Heart right ventricle (tissue), 16 donors: ENCODE data around the gene XRCC4. TPM values are rescaled to one million over a fixed set of nuclear protein-coding genes. Genes with fewer than 3 reads are reported as not detected.

Source experiments
- ATAC-seq, 8 donors: fragments of 200-7000 bp; cut with Tn5 transposase; one replicate each; pipeline ENCODE4 v1.9.1; 2020; ENCODE audit warnings: mild to moderate bottlenecking in 8 of 8, moderate library complexity in 8 of 8, moderate number of reproducible peaks in 1 of 8
- DNase-seq, 2 donors: peaks; one replicate each; pipeline ENCODE4 v3.0.0-alpha.2; 2020
- H3K27ac ChIP-seq, 10 donors: fragments of 200-600 bp; sonication (generic) in 2 of 10; one replicate each; pipeline versions ENCODE4 v1.5.0 to v1.8.0; 2020 to 2022; ENCODE audit warnings: mild to moderate bottlenecking in 3 of 10
- H3K27me3 ChIP-seq, 7 donors: fragments of 200-600 bp; one replicate each; pipeline ENCODE4 v1.8.0; 2021 to 2022; ENCODE audit warnings: mild to moderate bottlenecking in 2 of 7
- H3K36me3 ChIP-seq, 9 donors: fragments of 200-600 bp; sonication (generic) in 1 of 9; one replicate each; pipeline versions ENCODE4 v1.5.0 to v1.8.0; 2020 to 2022; ENCODE audit warnings: mild to moderate bottlenecking in 2 of 9
- H3K4me1 ChIP-seq, 9 donors: fragments of 200-600 bp; sonication (generic) in 1 of 9; one replicate each; pipeline versions ENCODE4 v1.5.0 to v1.8.0; 2020 to 2022; ENCODE audit warnings: mild to moderate bottlenecking in 4 of 9
- H3K4me3 ChIP-seq, 10 donors: fragments of 200-600 bp; sonication (generic) in 2 of 10; one replicate each; pipeline versions ENCODE4 v1.5.0 to v1.8.0; 2020 to 2022; ENCODE audit warnings: mild to moderate bottlenecking in 7 of 10, moderate library complexity in 2 of 10
- H3K9me3 ChIP-seq, 11 donors: fragments of 200-600 bp in 10 of 11; sonication (generic) in 2 of 11; one replicate each; pipeline versions ENCODE4 v1.5.0 to v1.8.0; 2013 to 2022; ENCODE audit warnings: mild to moderate bottlenecking in 2 of 11, control low read depth in 1 of 11, moderate library complexity in 1 of 11
- WGBS, 2 donors: extraction: QIAGEN DNeasy Blood & Tissue Kit; methylation state at CpG; one replicate each; pipeline ENCODE4 v1.1.7; 2013; ENCODE audit warnings: inconsistent platforms in 1 of 2; 5-methylcytosine and 5-hydroxymethylcytosine counted together
- intact Hi-C, 10 donors: fragments of 100-400 bp; cut with DNase I; formaldehyde crosslinking; loops; one replicate each; pipeline versions ENCODE4 v1.11.1 to v1.14.2; 2022
- polyA plus RNA-seq, 2 donors: library from polyadenylated mRNA; stranded (reverse); fragments of 200-250 nt; gene quantifications; one replicate each; pipeline ENCODE4 v1.2.3, GENCODE V29; 2013
- total RNA-seq, 10 donors: library from RNA; stranded (reverse); fragmentation: NEBNext Ultra II Directional in 3 of 10; extraction: Animal tissue kit (Norgen Biotek cat#: 25700) in 3 of 10; gene quantifications; one replicate each; pipeline versions ENCODE4 v1.2.1 to v1.2.4, GENCODE V29; 2021 to 2023
- TF ChIP-seq, protein P1 (sequence below), 9 donors: fragments of 200-600 bp; sonication (generic) in 2 of 9; IDR thresholded peaks; one replicate each; pipeline versions ENCODE4 v1.5.0 to v1.8.0; 2021 to 2022; ENCODE audit warnings: antibody characterized with exemption in 9 of 9, mild to moderate bottlenecking in 5 of 9, moderate library complexity in 1 of 9
- donor health status: Arrhythmogenic right ventricular cardiomyopathy.
- donor health status: ischemic (EF 13 %, LVEDD 7.1; RV severe dilation, severe dysfunction).
- donor health status: healthy with polysubstance abuse.
- donor health status: DM: no; HTN: yes; CAD: no.
- donor health status: DM: no; HTN: no; CAD: no.
- donor health status: ischemic (EF 25% LVEDD 6.9; RV normal size, moderate dysfunction).
- donor health status: ischemic (EF 25% LVEDD 5.7; RV mildly dilated, moderate dysfunction).
- donor health status: healthy.
- donor health status: DM: yes; HTN: yes; CAD: no.
- donor health status: Ischemic cardiomyopathy.
- donor health status: ischemic (EF 35%, LVEDD 5.7; RV mildly dilated, moderate dysfunction).
- donor health status: nonischemic (EF 11% LVEDD 7.7; RV severe dilation, severe dysfunction).
- donor health status: DM: yes; HTN: yes; CAD: no.
- donor health status: PGD.
- donor health status: ischemic (EF 29% LVEDD 5.4; RV normal size, mild dysfunction).
- donor health status: nonischemic (EF 23%, LVEDD 6.1; RV moderate dilation, normal function).

XRCC4 gene
- total and polyA plus RNA-seq, 12 donors = 3.6 to 14.4 (median 6.8) TPM

DNA sequence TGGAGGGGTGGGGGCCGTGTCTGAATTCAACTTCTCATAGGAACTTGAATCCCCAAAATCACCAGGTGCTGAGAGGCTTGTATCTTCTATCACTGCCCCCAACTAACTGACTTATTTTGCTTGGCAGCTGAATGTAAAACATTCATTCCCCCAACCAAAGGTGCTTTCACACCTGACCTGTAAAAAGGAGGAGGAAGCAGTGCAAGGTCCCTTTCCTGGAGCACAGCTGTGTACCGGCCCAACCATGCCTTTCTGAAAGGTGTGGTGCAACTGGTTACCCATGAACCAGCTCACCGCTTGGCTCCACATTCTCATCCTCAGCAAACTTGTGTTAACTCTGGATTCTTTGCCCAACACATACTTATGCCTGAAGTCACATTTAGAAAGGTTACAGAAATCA, 34.8 kb upstream of the XRCC4 start:
- H3K36me3 ChIP-seq = no peaks in the 10 kb centered on the region

DNA sequence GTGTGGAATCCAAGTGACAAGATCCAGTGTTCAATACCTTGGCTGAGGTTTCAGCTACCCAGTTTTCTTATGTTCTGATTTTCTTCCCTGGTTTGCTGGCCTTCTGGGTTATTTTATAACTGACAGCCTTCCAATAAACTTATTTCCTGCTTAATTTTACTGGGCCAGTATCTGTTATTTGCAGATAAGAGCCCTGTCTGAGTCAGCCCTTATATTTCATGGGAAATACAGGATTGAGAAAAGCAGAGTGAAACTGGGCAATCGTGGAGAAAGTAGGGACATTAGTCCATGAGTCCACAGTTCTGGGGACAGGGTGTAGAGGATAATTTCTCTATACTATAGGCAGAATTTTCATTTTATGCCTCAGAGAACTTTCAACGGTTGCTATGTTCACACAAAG, 32.4 kb upstream of the XRCC4 start:
- Histone ChIP-seq H3K27ac (no peak overlapping the region), H3K4me1 (no peaks in the 10 kb centered on the region), H3K9me3 (no peaks in the 10 kb centered on the region), H3K4me3 (no peak overlapping the region), H3K36me3 (peaks cover 0 to 5% (median 0%) of the 10 kb centered on the region in 9 donors), H3K27me3 (no peaks in the 10 kb centered on the region)
- 59 to 67% methylated on average over 2 of the region's 2 CpGs for WGBS, 2 donors
- TF ChIP-seq, protein P1, sequence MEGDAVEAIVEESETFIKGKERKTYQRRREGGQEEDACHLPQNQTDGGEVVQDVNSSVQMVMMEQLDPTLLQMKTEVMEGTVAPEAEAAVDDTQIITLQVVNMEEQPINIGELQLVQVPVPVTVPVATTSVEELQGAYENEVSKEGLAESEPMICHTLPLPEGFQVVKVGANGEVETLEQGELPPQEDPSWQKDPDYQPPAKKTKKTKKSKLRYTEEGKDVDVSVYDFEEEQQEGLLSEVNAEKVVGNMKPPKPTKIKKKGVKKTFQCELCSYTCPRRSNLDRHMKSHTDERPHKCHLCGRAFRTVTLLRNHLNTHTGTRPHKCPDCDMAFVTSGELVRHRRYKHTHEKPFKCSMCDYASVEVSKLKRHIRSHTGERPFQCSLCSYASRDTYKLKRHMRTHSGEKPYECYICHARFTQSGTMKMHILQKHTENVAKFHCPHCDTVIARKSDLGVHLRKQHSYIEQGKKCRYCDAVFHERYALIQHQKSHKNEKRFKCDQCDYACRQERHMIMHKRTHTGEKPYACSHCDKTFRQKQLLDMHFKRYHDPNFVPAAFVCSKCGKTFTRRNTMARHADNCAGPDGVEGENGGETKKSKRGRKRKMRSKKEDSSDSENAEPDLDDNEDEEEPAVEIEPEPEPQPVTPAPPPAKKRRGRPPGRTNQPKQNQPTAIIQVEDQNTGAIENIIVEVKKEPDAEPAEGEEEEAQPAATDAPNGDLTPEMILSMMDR (IDR thresholded peaks at IDR 0.05) = no peak
- DNase-seq (no peak), ATAC-seq (no peak)
- intact Hi-C loops = no loop called here

More for the DNA sequence above, 34.8 kb upstream of the XRCC4 start:
- Histone ChIP-seq H3K4me1 (no peaks in the 10 kb centered on the region), H3K4me3 (no peak overlapping the region), H3K27ac (no peak overlapping the region), H3K9me3 (no peaks in the 10 kb centered on the region), H3K27me3 (no peaks in the 10 kb centered on the region)
- ATAC-seq (no peak), DNase-seq (no peak)
- intact Hi-C loops = no loop called here
- TF ChIP-seq, protein P1 (IDR thresholded peaks at IDR 0.05) = no peak
- WGBS, 2 donors = 93 to 94% methylated on average over 3 of the region's 3 CpGs

DNA sequence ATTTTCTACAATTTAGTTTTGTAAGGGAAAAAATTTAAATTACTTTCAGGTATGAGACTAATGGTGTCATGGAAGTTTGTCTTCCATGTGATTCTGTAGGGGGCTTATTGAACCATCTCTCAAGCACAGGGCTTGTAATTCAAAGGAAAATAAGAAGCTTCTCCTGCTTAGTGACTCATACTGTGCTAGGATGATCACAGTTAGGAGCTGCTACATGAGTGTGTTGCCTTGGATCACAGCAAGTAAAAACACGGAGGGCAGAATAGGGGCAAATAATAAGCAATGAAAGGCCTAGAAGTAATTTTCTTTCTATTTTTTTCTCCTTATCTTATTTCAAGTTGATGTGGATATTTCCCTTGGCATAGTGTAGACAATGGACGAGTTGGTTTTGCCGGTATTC, 29.1 kb upstream of the XRCC4 start:
- 65 to 69% methylated on average over 3 of the region's 3 CpGs for WGBS, 2 donors
- Histone ChIP-seq H3K4me3 (no peak overlapping the region), H3K27me3 (no peaks in the 10 kb centered on the region), H3K27ac (peak overlapping the region in 1 of 10 donors; percentile 12), H3K4me1 (peaks cover 0 to 6% (median 0%) of the 10 kb centered on the region in 9 donors), H3K9me3 (no peaks in the 10 kb centered on the region), H3K36me3 (peaks cover 0 to 31% (median 0%) of the 10 kb centered on the region in 9 donors)
- ATAC-seq (no peak), DNase-seq (no peak)
- TF ChIP-seq, protein P1 (IDR thresholded peaks at IDR 0.05) = no peak
- intact Hi-C loops = no loop called here

DNA sequence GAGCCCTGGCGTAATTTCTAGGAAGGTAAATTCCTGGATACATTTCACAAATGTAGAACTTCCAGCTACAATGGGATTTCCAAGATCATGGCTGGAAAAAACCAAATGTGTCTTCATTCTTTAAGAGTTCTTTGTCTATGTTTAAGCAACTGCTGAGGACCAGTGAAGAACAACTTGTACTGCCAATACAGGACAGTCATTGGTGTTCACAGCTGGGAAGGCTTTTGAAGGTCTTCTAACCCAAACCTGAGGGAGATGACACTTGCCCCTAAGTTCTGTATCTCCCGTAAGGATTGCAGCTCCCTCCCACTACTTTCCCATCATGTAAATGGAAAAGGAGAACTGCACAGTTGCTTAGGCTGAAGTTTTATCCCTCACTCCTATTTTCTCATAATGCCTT, 28.5 kb upstream of the XRCC4 start:
- Histone ChIP-seq H3K36me3 (peaks cover 0 to 36% (median 0%) of the 10 kb centered on the region in 9 donors), H3K9me3 (no peaks in the 10 kb centered on the region), H3K4me3 (no peak overlapping the region), H3K4me1 (peaks cover 0 to 6% (median 0%) of the 10 kb centered on the region in 9 donors), H3K27ac (peak overlapping the region in 2 of 10 donors; percentile 12 to 25), H3K27me3 (no peaks in the 10 kb centered on the region)
- TF ChIP-seq, protein P1 (IDR thresholded peaks at IDR 0.05) = no peak
- 87 to 89% methylated on average over 2 of the region's 2 CpGs for WGBS, 2 donors
- ATAC-seq (peak in 4 of 8 donors; percentile 35 to 62 (median 47)), DNase-seq (no peak)
- intact Hi-C loops = no loop called here
